ENCODE results near the gene EDN3.

The EDN3 gene

GRCh38 chr20:59308493-59309201 is 8.2 kb downstream of the EDN3 start:
- DNase-seq: no peak

GRCh38 chr20:59309218-59309617 is 8.8 kb downstream of the EDN3 start:
- no peak for DNase-seq

GRCh38 chr20:59314997-59315396 is 14.6 kb downstream of the EDN3 start:
- no peak for DNase-seq

GRCh38 chr20:59316911-59317731 is 16.7 kb downstream of the EDN3 start:
- no peak for DNase-seq

GRCh38 chr20:59318201-59318790 is 17.9 kb downstream of the EDN3 start:
- DNase-seq: no peak

- DNase-seq: no peak
Measured at GRCh38 chr20:59318803-59319202, 18.4 kb downstream of the EDN3 start.

GRCh38 chr20:59320426-59320825 is 20.0 kb downstream of the EDN3 start:
- DNase-seq: no peak

- DNase-seq: no peak
Measured at GRCh38 chr20:59320854-59321647, 20.6 kb downstream of the EDN3 start.

- DNase-seq: no peak
Measured at GRCh38 chr20:59322081-59322480, 21.7 kb downstream of the EDN3 start.

GRCh38 chr20:59322585-59323454 is 22.4 kb downstream of the EDN3 start:
- peak; percentile 76 for DNase-seq

GRCh38 chr20:59323731-59324130 is 23.3 kb downstream of the EDN3 start:
- no peak for DNase-seq

GRCh38 chr20:59324521-59325141 is 24.2 kb downstream of the EDN3 start:
- DNase-seq: no peak

GRCh38 chr20:59325142-59325523 is 24.7 kb downstream of the EDN3 start:
- DNase-seq: no peak

- DNase-seq: no peak
Measured at GRCh38 chr20:59326188-59326587, 25.8 kb downstream of the EDN3 start.

GRCh38 chr20:59328071-59328470 is 27.7 kb downstream of the EDN3 start:
- no peak for DNase-seq

- DNase-seq: no peak
Measured at GRCh38 chr20:59331721-59332329, 31.4 kb downstream of the EDN3 start.

- DNase-seq: no peak
Measured at GRCh38 chr20:59333260-59333845, 32.9 kb downstream of the EDN3 start.

- no peak for DNase-seq
Measured at GRCh38 chr20:59333951-59334350, 33.5 kb downstream of the EDN3 start.

- no peak for DNase-seq
Measured at GRCh38 chr20:59334651-59335300, 34.4 kb downstream of the EDN3 start.

- no peak for DNase-seq
Measured at GRCh38 chr20:59335377-59335776, 35.0 kb downstream of the EDN3 start.
